Left colon (tissue), 2 donors: Measurements from ENCODE around the gene MSH6. TPM values are rescaled to one million over a fixed set of nuclear protein-coding genes. Genes with fewer than 3 reads are reported as not detected.
"Not testable (repeated sequence)": the region's sequence is repeated elsewhere in the genome, so short reads cannot be mapped to it uniquely, and the experiment has no call there.

Experiments
- ATAC-seq: fragments of 200-7000 bp; cut with Tn5 transposase; one replicate; pipeline ENCODE4 v1.9.1; 2020; ENCODE audit warnings: mild to moderate bottlenecking, moderate library complexity
- DNase-seq, 2 donors: peaks; one replicate each; pipeline ENCODE4 v3.0.0-alpha.2; 2020
- intact Hi-C, 2 donors: fragments of 100-400 bp; cut with DNase I in 1 of 2; cut with micrococcal nuclease in 1 of 2; formaldehyde crosslinking; loops; one replicate each; pipeline versions ENCODE4 v1.11.2 to v1.14.0; 2022; cut with DNase I, micrococcal nuclease
- total RNA-seq, 2 donors: library from RNA; stranded (reverse); fragmentation: NEBNext Ultra II Directional; extraction: Animal tissue kit (Norgen Biotek cat#: 25700); gene quantifications; one replicate each; pipeline ENCODE4 v1.2.1, GENCODE V29; 2021
- donor health status: DM: no; HTN: no; CAD: no.
- donor health status: DM: yes; HTN: yes; CAD: no.

MSH6 gene
- total RNA-seq, 2 donors from 2014 or later: 16.4 to 18.2 TPM

GRCh38 chr2:47818777-47819176 is 35.8 kb downstream of the MSH6 start:
- intact Hi-C loops: no loop called here
- DNase-seq (no peak), ATAC-seq (no peak)

DNA sequence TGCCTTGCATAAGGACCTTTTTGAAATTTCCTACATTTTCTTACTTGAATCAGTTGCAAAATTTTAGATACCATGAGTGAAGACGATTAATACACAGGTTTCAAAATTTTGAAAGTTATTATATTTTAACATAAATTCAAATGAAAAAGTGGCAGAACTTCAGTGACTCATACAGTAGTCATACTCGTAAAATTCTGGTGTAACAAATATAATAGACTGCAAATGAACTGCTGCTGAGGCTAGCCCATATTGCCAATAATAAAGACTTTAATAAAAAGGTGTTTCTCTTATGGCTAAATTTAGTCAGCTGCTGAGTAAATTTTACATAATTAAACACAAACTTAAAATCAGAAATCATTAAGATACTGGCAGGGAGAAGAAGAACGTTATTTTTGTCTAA is 36.9 kb downstream of the MSH6 start:
- DNase-seq (no peak), ATAC-seq (no peak)
- intact Hi-C loops: no loop called here

DNA sequence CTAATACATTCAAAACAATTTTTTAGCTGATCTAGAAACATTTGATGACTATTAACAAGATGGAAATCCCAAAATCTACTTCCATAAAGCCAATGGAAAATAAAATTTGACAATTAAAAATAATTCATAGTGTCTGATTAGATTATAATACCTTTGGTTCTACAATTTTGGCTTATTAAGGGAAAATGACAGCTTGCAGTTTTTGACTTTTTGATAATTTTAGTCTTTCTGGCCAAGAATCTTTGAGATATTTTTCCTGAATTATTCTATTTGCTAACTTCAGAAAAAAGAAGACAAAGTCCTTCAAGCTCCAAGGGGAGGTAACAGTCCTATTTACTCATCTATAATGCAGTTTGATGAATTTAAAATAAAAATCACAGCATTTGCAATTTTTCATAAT is 39.6 kb downstream of the MSH6 start:
- intact Hi-C loops: no loop called here
- no peak for DNase-seq
- no peak for ATAC-seq

DNA sequence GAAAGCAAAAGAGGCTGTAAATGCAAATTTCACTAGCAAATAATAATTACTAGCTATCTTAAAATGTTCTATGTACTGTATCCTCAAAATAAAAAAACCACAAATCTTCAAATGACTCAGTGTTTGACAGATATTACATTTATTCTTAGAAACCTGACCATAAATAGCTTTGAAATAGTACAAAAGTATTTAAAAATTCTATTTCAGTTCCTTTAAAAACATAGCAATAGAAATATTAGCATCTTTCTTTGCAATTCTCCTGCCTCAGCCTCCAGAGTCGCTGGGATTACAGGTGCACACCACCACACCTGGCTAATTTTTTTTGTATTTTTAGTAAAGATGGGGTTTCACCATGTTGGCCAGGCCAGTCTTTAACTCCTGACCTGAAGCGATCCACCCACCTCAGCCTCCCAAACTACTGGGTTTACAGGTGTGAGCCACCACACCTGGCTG is 50.6 kb downstream of the MSH6 start:
- no peak for DNase-seq
- intact Hi-C loops: no loop called here
- no peak for ATAC-seq

DNA sequence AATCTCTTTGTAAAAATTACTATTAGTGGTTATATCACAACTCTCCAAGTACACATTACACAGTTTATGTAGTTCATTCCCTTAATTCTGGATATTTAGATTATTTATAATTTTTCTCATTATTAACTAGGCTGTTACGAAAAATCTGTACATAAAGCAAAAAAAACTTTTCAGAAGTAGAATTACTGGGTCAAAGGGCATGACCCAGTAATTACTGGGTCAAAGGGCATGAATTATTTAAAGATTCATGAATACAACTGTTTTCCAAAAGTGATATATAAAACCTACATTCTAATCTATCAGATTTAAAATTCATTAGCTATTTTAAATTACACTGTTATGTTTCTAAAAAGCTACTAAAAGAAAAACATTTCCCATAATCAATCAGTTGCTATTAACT is 55.3 kb downstream of the MSH6 start:
- intact Hi-C loops: no loop called here
- ATAC-seq: no peak

DNA sequence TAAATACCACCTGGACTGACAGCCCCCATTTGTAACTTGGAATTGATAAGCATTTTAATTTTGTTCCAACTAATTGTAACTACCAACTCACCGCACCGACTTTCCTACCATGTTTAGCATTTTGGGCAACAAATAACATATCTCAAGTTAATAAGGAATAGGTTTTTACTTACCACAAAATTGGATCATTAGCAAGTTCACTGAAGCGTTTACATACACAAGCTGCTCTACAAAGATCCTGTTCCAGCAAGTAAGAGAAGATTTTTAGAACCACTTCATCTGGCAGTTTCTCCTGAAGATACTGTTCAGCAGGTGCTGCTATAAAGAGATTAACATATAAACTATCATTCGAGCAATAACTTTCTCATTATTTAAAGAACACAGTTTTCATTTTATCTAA is 55.7 kb downstream of the MSH6 start:
- ATAC-seq (no peak), DNase-seq (no peak)
- intact Hi-C loops: no loop called here

More for the DNA sequence above, 55.3 kb downstream of the MSH6 start:
- no peak for DNase-seq

GRCh38 chr2:47842846-47843245 is 59.9 kb downstream of the MSH6 start:
- no peak for DNase-seq
- no peak for ATAC-seq
- intact Hi-C loops: no loop called here

DNA sequence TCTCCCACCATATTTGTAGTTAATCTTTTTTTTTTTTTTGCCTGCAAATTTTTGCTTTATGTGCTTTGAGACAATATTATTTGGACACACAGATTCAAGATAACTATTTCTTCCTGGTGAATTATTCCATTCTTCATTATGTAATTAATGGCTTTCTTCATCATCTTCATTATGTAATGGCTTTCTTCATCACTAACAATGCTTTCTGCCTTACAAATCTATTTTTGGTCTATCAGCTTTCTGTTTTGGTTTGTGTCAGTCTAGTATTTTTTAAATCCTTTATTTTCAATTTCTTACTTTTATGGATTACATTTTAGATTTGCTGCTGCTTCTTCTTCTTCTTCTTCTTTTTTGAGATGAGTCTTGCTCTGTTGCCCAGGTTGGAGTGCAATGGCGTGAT is 60.5 kb downstream of the MSH6 start:
- intact Hi-C loops: no loop called here
- no peak for DNase-seq
- ATAC-seq: no peak

- intact Hi-C loops: no loop called here
- DNase-seq (no peak), ATAC-seq (no peak)
Measured at GRCh38 chr2:47844162-47844561, 61.2 kb downstream of the MSH6 start.

DNA sequence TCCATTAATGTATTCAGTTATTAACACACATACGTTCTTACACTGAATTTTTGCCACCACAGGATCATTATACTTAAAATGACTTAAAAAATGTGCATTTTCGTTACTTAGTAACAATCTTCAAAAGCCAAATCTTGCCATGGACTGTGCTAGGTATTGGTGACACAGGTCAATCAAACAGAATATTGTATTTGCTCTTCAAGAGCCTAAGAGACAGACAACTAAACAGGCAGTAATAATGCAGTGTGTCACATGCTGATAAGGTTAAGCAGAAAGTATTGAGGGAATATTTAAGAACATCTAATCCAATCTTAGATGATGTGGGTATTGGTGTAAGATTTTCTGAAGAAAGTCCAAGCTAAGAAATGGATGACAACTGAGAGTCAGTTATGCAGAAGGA is 66.4 kb downstream of the MSH6 start:
- DNase-seq: no peak
- ATAC-seq: no peak
- intact Hi-C loops: no loop called here

DNA sequence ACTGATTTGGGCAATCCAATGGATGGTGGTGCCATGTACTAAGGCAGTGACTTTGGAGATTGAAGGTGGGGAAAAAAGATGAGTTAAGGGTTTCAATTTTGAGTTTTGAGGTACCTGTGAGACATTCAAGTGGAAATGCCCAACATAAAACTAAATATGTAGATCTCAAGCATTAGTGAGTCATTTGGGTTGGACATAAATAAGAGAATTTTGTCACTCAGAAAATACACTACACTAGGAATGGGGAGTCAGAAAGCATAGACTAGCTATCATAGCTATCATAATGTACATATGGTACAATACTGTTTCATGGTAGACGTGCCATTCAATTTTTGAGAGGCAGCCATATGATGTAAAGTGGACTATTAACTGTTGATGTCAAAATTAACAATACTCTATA is 67.3 kb downstream of the MSH6 start:
- intact Hi-C loops: loop anchor here in 1 of 2 donors (10.0 kb wide), 1 partner anchor 575 kb away; no protein-coding TSS in a partner anchor
- DNase-seq (no peak), ATAC-seq (no peak)

- intact Hi-C loops: loop anchor here in 1 of 2 donors (10.0 kb wide), 1 partner anchor 572 kb away; no protein-coding TSS in a partner anchor
- not testable (repeated sequence) for DNase-seq, ATAC-seq
Measured at GRCh38 chr2:47853067-47853777, 70.3 kb downstream of the MSH6 start.

Other genes starting within 250 kb of the MSH6 start
- under 1 TPM in 1 of 2 donors, not detected in 1; 0.11 TPM for gene KCNK12, start 212.2 kb upstream of the MSH6 start, total RNA-seq
- gene FBXO11, start 123.4 kb downstream of the MSH6 start, total RNA-seq: 10 to 100 TPM; 47.0 to 51.8 TPM